ENCODE measurements around the gene SLC19A3.

DNA sequence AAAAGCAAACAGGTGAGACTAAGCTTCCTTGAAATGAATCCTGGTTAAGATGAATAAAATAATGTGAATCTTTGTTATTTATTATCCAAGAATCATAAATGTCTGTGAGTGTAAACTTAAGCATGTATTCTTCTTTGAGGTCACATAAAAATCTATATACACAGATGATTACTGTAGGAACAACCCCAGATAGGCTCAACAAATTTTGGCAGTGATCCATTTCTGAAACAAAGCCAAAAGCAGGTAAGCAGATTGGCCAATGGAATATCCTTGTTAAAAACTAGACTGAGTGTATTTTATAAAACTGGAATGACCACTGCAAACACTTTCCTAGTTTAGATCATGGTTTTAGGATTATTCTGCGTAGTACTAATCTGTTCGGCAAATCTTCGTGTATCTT is 39.9 kb downstream of the SLC19A3 start:
- TF ChIP-seq POLR2AphosphoS5 (IDR thresholded peaks at IDR 0.05; ENCODE audit: low read depth, low read length) (no peak), POLR2A (IDR thresholded peaks at IDR 0.05; ENCODE audit: low read depth, low read length) (no peak)

Measured in GM12891 (cell line).